Measurements from ENCODE around the gene ZNF205.
"Not testable (repeated sequence)": the region's sequence is repeated elsewhere in the genome, so short reads cannot be mapped to it uniquely, and the experiment has no call there.

- TF ChIP-seq CTCF (IDR thresholded peaks at IDR 0.05; ENCODE audit: control extremely low read depth in 1 of 3, insufficient read depth in 1 of 3, low read depth in 1 of 3, low read length in 3 of 3); POLR2AphosphoS5 (IDR thresholded peaks at IDR 0.05; ENCODE audit: low read depth, low read length); POLR2A (IDR thresholded peaks at IDR 0.05; ENCODE audit: control extremely low read depth in 1 of 2, low read depth in 2 of 2, low read length in 2 of 2): not testable (repeated sequence)
These were observed 30.4 kb upstream of the ZNF205 start for GRCh38 chr16:3081957-3082356.

Measured in H1 (cell line).